GM19468 (cell line): ENCODE data around the gene BEGAIN.
"Not testable (repeated sequence)": the region's sequence is repeated elsewhere in the genome, so short reads cannot be mapped to it uniquely, and the experiment has no call there.

Experiments used
- ATAC-seq: cut with Tn5 transposase; IDR thresholded peaks from one replicate; pipeline ENCODE4 v1.9.1; 2021; ENCODE audit warnings: mild to moderate bottlenecking, moderate library complexity, moderate number of reproducible peaks; ENCODE audit not compliant: unreplicated experiment; ENCODE audit errors: extremely low read depth

The BEGAIN gene

DNA sequence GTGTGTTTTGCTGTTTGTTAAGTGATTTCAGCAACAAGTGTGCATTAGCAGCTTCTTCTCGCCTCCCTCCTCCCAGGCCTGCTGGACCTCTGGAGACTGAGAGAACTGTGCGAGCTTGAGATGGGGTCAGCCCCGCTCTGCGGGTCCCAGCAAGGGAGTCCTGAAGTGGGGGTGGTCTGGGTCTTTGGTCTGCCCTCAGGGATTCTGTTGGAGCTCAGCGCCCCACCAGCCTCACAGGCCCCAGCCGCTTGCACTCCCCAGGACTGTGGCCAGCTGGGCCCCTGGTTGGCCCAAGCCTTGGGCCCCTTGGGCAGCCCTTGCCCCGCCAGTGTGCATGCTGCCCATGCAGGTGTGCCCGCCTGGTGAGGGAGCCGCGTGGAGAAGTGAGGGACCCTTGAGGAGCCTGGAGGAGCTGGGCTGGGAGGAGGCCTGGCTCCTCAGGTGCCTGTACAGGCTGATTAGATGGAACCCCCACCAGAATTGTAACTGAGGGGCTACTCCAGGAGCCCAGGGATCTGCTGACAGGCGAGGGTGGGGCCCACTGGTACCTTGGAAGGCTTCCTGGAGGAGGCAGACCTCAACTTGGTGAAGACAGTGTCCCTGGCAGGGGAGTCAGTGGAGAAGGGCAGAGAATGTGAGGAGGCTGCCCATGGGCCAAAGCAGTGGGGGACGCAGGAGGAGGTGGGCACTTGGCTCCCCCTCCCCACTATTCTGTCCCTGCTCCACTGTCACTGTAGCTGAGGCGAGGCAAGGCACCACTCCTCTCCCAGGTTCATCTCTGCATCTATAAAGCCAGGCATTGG, 56.7 kb downstream of the BEGAIN start:
- ATAC-seq, result no peak

- no peak for ATAC-seq
These were observed 57.6 kb downstream of the BEGAIN start for GRCh38 chr14:100529561-100530031.

DNA sequence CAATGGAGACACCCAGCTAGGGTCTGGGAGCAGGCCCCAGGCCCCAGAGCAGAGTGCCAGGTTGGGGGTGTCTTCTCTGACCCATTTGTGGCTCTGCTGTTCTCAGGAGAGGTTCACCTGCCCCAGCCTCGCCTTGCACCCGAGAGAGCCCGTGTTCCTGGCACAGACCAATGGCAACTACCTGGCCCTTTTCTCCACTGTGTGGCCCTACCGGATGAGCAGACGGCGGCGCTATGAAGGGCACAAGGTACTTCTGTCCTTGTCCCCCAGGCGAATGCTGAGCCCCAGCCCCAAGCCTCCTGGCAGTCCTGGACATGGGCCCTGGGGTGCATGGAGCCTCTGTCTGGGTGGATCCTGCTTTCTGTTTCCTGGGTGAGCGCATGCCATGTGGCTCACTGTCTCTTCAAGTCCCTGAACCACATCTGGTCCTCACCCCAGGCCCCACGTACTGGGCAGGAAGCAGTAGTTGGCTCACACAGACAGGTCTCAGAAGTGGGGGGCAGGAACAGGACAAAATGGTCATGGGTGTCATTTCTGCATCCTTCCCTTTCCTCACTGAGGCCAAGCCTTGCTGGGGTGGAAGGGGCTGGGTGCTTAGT, 58.2 kb downstream of the BEGAIN start:
- no peak for ATAC-seq

DNA sequence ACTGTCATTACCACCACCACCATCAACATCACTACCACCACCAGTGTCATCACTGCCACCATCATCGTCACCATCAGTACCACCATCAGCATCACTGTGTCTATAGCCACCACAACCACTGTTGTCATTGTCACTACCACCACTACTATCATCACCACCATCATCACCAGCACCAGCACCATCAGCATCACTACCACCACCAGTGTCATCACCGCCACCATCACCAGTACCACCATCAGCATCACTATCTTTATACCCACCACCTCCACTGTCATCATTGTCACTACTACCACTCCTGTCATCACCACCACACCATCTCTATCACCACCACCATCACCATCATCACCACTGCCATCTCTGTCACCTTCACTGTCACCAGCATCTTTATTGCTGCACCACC, 60.6 kb downstream of the BEGAIN start:
- ATAC-seq, result no peak

DNA sequence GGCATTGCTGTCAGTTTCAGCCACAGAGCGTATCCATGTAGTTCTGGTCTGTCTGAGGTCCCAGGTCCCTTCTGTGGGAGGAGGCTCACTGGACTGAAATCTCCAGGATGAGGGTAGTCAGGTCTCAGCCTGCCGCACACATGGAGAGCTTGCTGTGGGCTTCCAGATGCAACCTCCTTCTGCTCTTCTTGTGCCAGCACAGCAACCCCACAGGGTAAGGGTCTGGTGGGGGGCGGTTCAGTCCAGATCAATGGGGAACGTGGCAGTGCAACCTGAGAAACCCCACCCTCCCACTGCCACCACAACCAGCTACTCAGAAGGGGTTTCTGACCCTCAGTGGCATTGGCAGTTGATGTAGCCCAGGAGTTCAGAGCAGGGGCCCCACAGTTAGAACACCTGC, 61.2 kb downstream of the BEGAIN start:
- no peak for ATAC-seq

GRCh38 chr14:100525615-100526014, 61.6 kb downstream of the BEGAIN start:
- no peak for ATAC-seq

- ATAC-seq, result no peak
These were observed 62.3 kb downstream of the BEGAIN start for GRCh38 chr14:100524933-100525243.

GRCh38 chr14:100524233-100524932, 62.8 kb downstream of the BEGAIN start:
- no peak for ATAC-seq

DNA sequence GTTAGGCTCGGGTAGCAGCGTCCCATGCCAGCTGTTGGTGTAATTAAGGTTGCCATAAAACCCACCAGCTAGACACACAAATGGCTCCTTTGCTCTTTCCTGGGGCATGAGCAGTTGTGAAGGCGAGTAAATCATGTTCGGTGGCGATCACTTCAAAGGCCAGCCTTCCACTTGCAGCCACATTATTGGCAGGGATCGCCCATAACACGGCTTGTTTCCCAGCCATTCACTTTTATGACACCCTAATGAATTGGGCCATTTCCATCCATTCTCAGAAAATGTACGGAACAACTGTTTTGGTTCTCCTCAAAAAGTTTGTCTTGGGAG, 63.4 kb downstream of the BEGAIN start:
- ATAC-seq, result no peak

DNA sequence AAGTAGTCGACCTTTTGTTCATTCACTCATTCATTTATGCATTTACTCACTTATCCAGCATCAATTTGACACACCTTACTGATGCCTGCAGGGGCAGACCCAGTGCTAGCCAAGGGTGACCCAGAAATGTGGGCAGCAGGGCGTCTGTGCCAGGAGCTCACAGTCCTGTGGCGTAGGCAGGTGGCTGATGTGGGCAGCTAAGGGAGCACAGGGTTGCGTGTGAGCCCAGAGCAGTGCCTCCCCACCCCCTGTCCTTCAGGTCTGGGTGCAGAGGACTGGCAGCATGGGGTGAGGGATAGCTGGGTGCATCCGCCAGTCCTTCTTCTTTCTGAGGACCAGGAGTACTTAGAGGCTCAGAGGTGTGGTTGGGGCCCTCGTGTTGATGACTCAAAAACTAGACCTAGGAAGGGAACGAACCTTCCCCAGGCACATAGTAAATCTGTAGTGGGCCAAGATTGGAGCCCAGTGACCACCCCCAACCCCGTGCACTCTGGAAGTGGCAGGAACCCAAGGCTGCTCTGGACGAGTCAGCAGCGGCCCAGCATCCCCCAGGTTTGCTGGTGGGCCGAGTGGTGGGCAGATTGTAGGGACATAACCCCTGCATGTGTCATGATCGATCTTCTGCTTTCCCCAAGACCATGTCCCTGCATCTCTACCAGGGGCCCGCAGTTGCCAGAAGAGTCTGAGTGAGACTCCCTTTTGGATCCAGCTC, 63.9 kb downstream of the BEGAIN start:
- no peak for ATAC-seq

DNA sequence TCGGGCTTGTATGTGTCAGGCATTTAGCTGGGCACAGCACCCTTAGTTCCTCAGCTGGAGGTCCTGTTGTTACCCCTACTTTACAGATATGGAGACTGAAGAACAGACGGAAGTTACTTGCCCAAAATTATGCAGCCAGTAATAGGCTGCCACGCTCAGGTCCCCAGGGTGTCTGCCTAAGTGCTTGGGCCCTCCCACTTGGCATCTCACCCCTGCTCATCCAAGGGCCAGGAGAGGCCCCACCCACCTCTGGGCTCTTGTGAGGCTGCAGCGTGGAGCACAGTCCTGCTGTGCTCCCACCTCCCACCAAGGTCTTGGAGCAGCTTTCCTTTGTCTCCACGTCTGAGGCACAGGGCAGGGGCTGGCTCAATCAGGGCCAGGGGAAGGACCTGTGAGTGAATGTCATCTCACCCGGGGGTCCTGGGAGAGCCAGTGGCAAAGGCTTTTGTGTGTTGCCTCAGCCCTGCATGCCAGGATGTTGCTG, 64.6 kb downstream of the BEGAIN start:
- no peak for ATAC-seq

DNA sequence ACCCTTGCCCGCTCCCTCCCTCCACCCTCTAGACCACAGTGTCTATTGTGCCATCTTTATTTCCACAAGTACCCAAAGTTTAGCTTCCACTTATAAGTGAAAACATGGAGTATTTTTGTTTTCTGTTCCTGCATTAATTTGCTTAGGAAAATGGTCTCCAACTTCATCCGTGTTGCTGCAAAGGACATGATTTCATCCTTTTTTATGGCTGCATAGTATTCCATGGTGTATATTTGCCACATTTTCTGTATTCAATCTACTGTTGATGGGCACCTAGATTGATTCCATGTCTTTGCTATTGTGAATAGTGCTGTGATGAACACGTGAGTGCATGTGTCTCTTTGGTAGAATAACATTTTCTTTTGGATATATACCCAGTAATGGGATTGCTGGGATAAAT, 81.2 kb downstream of the BEGAIN start:
- ATAC-seq, result not testable (repeated sequence)

DNA sequence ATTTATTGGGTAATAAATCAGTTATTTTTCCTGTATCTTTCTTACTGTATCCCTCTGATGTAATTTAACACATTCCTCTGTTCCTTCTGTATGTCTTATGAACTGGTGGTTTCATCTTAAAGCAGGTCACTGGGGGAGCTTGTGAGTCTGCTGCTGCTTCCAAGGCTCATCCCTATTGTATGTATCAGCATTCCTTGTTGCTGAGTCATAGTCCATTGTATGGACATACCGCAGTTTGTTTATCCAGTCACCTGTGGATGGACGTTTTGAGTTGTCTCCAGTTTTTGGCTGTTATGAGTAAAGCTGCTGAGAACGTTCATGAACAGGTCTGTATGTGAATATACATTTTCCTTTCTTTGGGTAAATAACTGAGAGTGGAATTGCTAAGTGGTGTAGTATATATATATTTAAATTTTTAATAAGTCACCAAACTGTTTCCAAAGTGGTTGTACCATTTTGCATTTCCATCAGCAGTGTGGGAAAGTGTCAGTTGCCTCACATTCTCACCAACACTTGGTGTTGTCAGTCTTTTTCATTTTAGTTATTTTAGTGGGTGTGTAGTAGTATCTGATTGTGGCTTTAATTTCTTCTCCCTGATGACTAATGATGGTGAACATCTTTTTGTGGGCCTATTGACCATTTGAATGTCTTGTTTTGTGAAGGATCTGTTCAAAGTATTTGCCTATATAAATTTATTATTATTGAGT, 82.7 kb downstream of the BEGAIN start:
- no peak for ATAC-seq

- no peak for ATAC-seq
These were observed 84.0 kb downstream of the BEGAIN start for GRCh38 chr14:100503251-100503650.

- ATAC-seq, result no peak
These were observed 84.5 kb downstream of the BEGAIN start for GRCh38 chr14:100502622-100503220.

DNA sequence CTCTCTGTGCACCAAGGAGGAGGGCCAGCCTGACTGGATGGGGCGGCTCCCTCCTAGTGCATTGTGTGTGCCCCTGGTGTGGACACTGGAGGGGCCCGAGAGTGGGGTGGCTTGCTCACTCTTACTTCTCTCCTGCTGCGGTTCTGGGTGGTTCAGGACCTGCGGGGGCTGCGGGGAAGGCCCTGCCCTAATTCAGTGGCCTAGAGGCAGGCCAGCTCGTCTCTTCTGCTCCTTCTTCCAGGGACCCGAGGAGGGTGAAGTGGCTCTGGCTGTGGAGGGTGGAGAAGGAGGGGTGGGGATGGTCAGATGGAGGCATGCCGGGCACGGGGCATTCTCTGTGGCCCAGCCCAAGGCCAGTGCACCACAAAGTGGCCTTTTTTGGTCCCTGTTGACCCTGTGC, 87.1 kb downstream of the BEGAIN start:
- ATAC-seq, result no peak

DNA sequence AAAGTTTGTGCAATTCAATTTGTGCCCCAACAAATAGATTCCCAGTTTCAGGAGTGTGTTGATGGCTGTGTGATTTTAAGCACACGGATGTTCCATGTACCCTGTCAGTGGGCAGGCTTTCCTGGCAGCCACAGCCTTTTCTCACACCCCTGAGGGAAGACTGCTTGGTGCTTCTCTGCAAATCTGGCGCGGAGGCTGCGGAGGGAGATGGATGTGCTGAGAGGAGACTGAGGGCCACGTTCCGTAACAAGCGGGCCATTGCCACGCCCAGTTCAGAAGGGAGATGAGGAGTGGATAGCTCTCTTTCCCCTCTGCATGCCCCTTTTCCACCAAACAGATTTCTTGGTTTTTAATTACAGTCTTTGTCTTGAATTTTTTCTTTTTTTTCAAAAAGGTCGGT, 89.1 kb downstream of the BEGAIN start:
- no peak for ATAC-seq

GRCh38 chr14:100495917-100496316, 91.3 kb downstream of the BEGAIN start:
- no peak for ATAC-seq

DNA sequence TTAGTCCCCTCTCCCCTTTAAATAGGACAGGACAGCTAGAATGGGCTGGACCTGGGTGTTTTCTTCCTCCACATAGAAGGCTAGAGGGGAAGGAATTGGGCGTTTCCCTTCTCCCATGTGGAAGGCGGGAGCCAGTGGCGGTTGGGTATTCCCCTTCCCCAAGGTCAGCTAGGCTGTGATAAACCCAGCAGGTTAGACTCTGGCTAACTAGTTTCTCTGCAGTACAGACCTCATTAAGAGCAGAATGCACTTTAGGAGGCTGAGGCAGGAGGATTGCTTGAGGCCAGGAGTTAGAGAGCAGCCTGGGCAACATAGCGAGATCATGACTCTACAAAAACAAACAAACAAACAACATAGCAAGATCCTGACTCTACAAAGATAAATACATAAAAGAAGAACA, 92.6 kb downstream of the BEGAIN start:
- ATAC-seq, result no peak

GRCh38 chr14:100490252-100490651, 97.0 kb downstream of the BEGAIN start:
- no peak for ATAC-seq
